GM10847 (cell line): ENCODE measurements around the gene KCTD13.
A peak's percentile ranks its signal among the peaks of the same experiment; 100 is the strongest.

Experiments used
- POLR2A ChIP-seq: IDR thresholded peaks from 2 replicates; pipeline ENCODE4 v1.6.1; 2011; ENCODE audit not compliant: insufficient read length; ENCODE audit errors: extremely low read depth

The KCTD13 gene, protein sequence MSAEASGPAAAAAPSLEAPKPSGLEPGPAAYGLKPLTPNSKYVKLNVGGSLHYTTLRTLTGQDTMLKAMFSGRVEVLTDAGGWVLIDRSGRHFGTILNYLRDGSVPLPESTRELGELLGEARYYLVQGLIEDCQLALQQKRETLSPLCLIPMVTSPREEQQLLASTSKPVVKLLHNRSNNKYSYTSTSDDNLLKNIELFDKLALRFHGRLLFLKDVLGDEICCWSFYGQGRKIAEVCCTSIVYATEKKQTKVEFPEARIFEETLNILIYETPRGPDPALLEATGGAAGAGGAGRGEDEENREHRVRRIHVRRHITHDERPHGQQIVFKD

DNA sequence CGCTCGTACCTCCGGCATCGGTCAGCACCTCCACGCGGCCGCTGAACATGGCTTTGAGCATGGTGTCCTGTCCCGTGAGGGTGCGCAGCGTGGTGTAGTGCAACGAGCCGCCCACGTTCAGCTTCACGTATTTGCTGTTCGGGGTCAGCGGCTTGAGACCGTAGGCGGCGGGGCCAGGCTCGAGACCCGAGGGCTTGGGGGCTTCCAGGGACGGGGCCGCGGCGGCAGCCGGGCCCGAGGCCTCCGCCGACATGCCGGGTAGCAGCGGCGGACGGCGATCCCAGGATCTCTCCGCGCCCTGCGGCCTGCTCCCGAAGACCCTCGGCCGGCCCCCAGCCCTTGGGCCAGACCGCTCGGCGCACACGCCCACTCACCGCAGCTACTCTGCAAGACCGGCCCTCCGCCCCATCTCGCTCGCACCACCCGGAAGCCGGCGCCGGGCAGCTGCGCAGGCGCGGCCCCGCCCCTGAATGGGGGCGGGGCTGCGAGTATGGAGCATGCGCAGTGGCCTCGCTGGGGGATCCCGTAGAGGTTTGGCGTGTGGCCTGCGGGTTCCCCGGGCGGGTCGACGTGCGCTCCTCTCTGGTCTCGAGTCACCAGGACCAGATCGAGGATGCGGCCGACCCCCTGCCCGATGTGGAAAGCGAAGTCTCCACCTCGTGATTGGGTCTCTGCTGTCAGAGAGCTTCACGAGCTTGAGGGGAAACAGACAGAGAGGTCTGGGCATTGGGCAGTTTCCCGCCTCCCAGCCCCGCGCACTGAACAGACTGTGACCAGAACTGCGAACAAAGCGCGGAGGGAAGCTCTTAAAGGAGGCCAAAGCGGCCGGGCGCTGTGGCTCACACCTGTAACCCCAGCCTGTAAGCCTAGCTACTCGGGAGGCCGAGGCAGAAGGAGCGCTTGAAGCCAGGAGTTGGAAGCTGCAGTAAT, at the start of gene KCTD13:
Gene KCTD13, minus strand, starts transcription at position 446 of the 930 bp plus-strand sequence. Its CDS starts 193 bp downstream, at position 253.
- peak; percentile 89 for TF ChIP-seq POLR2A

DNA sequence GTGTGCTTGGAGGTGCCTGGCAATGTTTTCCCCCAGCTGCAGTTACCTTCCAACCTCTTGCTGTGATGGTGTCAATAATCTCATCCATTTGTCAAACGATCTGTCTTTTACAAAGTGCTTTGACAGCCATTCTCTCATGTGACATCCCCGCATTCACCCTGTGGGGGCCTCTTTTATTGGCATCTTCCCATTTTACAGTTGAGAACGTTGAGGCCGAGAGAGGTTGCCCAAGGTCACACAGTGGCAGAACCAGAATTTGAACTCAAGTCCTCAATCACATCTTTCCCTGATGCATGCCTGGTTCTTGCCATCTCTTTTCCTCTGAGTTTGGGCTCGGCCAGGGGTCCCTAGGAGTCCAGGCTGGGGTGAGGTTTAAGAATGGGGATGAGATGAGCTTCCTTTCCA, 49.1 kb upstream of the KCTD13 start:
- no peak for TF ChIP-seq POLR2A

DNA sequence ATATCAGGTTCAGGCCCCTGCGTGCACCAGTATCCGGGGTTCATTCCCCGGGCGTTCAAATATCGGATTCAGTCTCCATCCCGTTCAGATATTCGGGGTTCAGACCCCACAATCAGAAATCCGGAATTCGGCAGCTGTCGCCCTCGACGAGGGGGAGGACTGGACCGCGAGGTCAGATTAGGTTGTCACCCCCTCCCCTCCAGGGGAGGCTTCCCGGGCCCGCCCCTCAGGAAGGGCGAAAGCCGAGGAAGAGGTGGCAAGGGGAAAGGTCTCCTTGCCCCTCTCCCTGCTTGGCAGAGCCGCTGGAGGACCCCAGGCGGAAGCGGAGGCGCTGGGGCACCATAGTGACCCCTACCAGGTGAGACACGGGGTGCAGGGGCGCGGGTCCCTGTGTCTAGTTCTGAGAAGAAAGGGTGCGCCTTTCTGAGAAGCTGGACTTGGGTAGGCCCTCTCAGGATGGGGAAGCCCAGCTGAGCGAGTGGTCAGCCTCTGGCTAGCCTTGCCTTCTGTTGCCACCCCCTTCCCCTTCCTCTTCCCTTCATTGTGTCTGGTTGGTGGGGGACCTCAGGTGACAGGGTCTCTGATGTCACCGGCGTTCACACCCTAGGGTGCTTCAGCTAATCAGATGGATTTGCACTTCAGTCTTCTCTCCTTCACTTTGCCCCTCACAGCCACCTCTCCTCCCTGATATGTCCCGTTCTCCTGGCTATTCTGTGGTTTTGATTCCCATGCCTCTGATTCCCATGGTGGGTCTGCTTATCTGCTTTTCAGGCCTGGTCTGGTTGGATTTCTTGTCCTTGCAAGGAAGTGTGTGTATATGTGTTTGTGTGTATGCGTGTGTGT, 48.5 kb upstream of the KCTD13 start:
- no peak for TF ChIP-seq POLR2A

DNA sequence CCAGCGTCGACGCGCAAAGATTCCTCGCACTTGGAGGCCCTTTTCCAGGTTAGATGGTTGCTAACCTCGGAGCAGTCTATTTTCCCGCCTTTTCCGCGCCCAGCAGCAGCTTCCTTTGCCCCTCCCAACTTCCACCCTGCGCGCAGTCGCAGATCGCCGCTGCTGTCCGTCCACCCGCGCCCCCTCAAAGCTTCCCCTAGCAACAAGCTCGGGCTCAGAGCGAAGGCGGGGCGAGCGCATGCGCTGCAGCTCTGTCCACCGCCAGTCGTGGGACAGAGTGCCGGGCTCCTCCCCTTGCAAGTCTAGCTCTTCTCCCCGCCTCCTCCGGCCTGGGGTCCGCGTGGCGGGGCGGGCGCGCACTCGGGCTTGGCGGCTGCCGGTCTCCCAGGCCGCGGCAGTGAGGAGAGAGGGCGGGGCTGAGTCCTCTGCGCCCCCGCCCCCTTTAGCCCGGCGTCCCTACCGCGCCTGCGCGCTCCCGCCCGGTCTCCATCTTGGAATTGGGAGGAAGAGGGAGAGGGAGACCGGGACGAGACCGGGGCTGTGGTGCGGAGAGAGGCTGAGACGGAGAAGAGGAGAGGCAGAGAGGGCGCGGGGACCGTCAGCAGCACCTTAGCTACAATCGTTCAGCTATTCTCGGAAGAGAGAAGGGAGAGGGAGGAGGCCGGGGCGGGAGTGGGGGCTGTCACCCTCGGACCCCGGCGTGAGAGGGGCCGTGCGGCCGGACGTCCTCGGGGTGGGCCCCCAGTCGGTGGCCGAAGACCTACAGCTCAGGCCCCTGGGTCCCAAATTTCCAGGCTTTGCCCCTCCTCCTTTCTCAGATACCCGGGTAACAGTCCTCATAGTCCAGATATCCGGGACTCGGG, 47.6 kb upstream of the KCTD13 start, which contains the start of gene TAOK2:
Gene TAOK2, plus strand, starts transcription at position 485 of the 863 bp plus-strand sequence. CDS start 3,905 bp downstream, outside the sequence.
- TF ChIP-seq POLR2A, result peak; percentile 82

DNA sequence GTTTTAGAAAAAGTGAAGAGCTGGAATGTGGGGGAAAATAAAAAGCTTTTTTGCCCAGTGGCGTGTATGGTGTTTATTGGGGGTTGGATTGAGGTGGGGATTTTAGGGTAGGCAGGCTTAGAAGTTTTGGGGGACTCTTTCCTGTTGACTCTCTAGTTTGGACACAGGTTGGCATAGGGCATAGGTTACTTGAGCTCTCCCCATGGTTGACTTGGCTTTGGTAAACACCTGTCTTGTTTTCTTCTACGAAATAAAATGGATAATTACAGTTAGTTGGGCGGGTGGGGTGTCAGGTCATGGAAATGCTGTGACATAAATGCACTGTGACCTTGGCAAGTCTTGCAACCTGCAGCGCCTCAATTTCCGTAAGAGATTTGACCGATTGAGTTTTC, 47.0 kb upstream of the KCTD13 start:
- TF ChIP-seq POLR2A, result no peak

DNA sequence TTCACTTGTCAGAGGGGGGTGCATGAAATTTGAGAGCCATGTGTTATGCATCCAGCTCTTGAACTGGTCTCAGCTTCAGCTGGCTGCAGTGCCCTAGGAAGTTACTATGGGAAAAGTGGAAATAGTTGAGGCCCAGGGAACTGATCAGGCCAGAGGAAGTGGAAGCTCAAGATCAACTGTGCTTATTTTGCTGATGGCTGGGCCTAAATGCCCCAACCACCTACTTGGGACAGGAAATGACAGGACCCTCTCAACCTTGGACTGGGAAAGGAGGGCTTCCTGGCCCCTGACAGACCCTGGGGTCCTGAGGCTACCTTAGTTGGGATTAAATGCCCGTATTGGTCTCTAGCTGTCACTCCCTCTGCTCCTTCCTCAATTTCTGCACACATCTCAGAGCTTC, 46.5 kb upstream of the KCTD13 start:
- no peak for TF ChIP-seq POLR2A

DNA sequence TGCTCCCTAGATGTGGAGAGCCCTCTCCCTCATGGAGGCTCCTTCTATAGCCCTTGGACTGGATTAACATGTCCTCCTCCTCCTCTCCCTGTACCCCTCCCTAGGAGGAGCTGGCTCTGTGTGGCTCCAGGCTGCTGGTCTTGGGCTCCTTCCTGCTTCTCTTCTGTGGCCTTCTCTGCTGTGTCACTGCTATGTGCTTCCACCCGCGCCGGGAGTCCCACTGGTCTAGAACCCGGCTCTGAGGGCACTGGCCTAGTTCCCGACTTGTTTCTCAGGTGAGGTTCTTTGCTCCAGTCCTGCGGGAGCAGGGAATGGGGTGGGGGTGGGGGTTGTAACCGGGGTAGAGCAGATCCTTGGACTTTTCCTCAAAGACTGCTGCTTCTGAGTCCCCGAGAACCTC, 45.3 kb upstream of the KCTD13 start:
- no peak for TF ChIP-seq POLR2A

DNA sequence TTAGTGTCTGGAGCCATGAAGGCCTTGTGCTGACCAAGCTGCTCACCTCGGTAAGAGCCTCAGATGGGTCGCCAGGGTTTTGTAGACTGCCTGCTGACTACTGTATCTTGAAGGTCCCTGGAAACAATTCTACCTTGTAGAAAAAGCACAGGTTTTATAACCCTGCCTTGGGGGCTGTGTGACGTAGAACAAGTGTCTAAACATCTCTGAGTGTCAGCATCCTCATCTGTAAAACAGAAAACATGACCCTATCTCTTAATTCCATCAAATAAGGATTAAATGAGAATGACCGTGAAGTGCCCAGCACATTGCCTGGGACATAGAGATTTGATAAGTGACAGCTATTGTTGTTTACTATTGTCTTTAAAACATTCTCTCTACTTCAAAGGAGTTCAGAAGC, 42.2 kb upstream of the KCTD13 start:
- TF ChIP-seq POLR2A, result no peak

DNA sequence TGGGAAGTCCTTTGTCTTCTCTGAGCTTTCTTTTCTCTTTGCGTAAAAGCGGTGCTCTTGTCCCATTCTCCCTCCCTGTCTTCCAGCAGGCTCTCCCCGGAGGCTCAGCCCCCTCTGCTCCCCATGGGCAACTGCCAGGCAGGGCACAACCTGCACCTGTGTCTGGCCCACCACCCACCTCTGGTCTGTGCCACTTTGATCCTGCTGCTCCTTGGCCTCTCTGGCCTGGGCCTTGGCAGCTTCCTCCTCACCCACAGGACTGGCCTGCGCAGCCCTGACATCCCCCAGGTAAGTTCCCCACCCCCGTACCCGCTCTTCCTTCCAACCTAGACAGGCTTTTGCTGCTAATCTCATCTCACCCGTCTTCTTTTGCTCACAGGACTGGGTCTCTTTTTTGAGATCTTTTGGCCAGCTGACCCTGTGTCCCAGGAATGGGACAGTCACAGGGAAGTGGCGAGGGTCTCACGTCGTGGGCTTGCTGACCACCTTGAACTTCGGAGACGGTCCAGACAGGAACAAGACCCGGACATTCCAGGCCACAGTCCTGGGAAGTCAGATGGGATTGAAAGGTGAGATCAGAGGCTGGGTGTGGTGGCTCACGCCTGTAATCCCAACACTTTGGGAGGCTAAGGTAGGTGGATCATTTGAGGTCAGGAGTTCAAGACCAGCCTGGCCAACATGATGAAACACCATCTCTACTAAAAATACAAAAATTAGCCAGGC, 37.2 kb upstream of the KCTD13 start:
- no peak for TF ChIP-seq POLR2A

DNA sequence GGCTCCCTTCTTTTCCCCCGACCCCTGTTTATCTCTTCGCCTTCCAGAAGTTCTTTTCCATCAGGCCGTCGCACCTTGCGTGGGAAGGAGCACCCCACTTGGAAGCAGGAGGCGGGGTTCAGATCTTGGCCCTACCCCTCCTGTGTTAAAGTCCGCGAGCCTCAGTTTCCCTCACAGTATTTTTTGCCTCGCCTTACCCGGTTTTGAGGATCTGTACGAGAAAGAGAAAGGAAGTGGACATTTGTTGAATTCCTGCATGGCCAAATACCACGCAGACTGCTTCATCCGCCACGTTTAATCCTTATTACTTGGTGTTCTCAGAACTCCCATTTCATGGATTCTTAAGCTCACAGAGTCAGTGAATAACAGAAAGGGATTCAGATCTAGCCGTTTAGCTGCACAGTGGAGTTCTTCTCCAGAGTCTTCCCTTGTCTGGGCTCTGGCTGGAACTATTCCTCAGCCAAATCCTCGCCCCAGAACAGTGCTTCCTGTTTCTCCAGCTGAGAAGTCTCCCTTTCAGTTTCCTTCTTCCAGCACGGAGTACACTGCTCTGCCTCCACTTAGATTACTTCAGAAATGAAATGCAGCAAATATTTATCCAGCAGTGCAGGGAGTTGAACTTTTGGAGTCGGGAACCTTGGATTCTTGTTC, 36.4 kb upstream of the KCTD13 start:
- no peak for TF ChIP-seq POLR2A

DNA sequence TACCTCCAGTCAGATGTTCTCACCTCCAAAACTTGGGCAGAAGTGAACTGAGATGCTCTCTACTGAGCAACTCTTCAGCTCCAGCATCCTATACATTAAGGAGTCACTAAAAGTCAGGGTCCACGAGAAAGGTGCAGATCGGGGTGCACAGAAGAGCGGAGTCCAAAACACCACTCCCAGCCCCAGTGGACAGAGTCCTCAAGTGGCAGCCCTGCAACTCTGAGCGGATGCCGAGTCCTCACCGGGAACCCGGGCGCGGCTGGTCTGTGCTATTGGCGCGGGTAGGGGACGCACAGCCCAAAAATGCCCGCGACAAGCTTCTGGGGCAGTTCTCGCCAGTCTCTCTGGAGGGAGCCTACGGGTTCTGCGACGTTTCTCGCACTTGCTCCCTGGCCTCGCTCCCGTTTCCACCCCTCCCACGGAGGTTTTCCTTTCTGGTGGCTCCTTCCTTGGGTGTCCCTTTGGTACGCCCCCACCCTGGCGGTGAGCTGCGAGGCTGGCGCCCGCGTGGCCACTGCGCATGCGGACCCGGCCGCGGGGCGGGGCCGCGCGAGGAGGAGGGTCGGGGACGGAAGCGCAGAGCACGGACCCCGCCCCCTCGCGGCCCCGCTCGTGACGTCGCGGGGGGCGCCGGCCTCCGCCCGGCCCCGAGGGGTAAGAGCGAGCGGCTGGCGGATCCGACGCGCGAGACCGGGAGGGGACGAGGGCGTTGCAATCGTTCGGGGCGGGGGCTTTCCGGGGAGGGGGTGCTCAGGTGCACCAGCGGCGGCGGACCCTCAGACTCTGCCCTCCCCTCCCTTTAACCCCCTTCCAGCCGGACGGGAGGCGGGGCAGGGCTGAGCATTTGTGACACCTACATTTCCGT, 35.7 kb upstream of the KCTD13 start, which contains the start of gene TMEM219:
Gene TMEM219, plus strand, starts transcription at position 601 of the 865 bp plus-strand sequence. CDS start 1,065 bp downstream, outside the sequence.
- TF ChIP-seq POLR2A, result peak; percentile 55

DNA sequence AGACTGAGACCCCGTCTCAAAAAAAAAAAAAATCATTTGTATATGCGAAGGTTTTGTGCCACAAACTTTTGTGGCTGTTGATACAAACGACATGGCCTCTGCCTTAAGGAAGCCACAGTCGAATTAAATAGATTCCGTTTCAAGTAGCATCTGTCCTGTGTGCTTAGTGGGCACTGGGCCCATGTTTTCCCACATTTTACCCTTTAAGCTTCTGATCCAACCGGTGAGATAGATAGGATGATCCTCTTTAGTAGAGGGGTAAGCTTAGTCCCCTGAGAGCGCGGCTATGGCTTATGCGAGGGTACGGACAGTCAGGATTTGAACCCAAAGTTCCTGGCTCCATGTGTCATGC, 35.1 kb upstream of the KCTD13 start:
- no peak for TF ChIP-seq POLR2A

DNA sequence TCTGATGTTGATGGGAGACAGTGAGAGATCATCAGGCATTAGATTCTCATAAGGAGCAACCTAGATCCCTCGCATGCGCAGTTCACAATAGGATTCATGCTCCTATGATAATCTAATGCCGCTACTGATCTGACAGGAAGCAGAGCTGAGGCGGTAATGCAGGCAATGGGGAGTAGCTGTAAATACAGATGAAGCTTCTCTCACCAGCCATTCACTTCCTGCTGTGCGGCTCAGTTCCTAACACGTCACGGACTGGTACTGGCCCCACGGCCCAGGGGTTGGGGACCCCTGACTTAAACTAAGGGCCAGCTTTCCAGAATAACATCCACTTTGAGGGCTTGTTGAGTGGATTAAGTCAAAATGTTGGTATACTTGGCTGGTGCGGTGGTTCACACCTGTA, 33.3 kb upstream of the KCTD13 start:
- no peak for TF ChIP-seq POLR2A
